SK-N-SH treated with all-trans-retinoic acid at 6 μM for 48 hours (cell line): Measurements from ENCODE around the gene OXSR1.

Experiments used
- ATAC-seq: fragments of 200-7000 bp; cut with Tn5 transposase; 3 replicates; pipeline ENCODE4 v1.9.1; 2020; ENCODE audit warnings: mild to moderate bottlenecking, moderate library complexity
- ARNTL ChIP-seq: fragments of 450-650 bp; formaldehyde crosslinking; IDR thresholded peaks from 2 replicates; pipeline ENCODE4 v1.5.0; 2020; ENCODE audit warnings: low read depth, mild to moderate bottlenecking, moderate library complexity, borderline replicate concordance
- BACH2 ChIP-seq: fragments of 250-450 bp; sonication (Bioruptor Pico); IDR thresholded peaks from 2 replicates; pipeline ENCODE4 v1.9.0; 2021; ENCODE audit warnings: mild to moderate bottlenecking, borderline replicate concordance
- CSDC2 ChIP-seq: fragments of 250-450 bp; sonication (Bioruptor Pico); IDR thresholded peaks from 2 replicates; pipeline ENCODE4 v1.5.0; 2020; ENCODE audit warnings: mild to moderate bottlenecking, moderate library complexity
- ESRRG ChIP-seq: fragments of 250-450 bp; sonication (Bioruptor Pico); IDR thresholded peaks from 2 replicates; pipeline ENCODE4 v1.6.1; 2021; ENCODE audit warnings: mild to moderate bottlenecking
- GLIS3 ChIP-seq: fragments of 250-450 bp; sonication (Bioruptor Pico); IDR thresholded peaks from 2 replicates; pipeline ENCODE4 v1.5.0; 2020; ENCODE audit warnings: mild to moderate bottlenecking, moderate library complexity
- ISL1 ChIP-seq: fragments of 250-450 bp; sonication (Bioruptor Pico); IDR thresholded peaks from 2 replicates; pipeline ENCODE4 v2.1.2; 2022; ENCODE audit warnings: mild to moderate bottlenecking, moderate library complexity
- OSR1 ChIP-seq: fragments of 250-450 bp; sonication (Bioruptor Pico); IDR thresholded peaks from 2 replicates; pipeline ENCODE4 v1.8.0; 2022; ENCODE audit warnings: moderate library complexity, mild to moderate bottlenecking, inconsistent platforms
- POU6F1 ChIP-seq: fragments of 250-450 bp; sonication (Bioruptor Pico); IDR thresholded peaks from 2 replicates; pipeline ENCODE4 v1.8.0; 2021; ENCODE audit warnings: low read depth, mild to moderate bottlenecking, moderate library complexity, borderline replicate concordance
- PPARA ChIP-seq: fragments of 250-450 bp; sonication (Bioruptor Pico); IDR thresholded peaks from 2 replicates; pipeline ENCODE4 v1.5.0; 2020; ENCODE audit warnings: mild to moderate bottlenecking, borderline replicate concordance
- SNAI2 ChIP-seq: fragments of 250-450 bp; sonication (Bioruptor Pico); IDR thresholded peaks from 2 replicates; pipeline ENCODE4 v1.5.0; 2020; ENCODE audit warnings: mild to moderate bottlenecking, moderate library complexity
- TCF4 ChIP-seq: fragments of 250-450 bp; sonication (Bioruptor Pico); IDR thresholded peaks from 2 replicates; pipeline ENCODE4 v1.8.0; 2021; ENCODE audit warnings: mild to moderate bottlenecking, moderate library complexity, borderline replicate concordance
- TOX ChIP-seq: fragments of 250-450 bp; sonication (Bioruptor Pico); IDR thresholded peaks from 2 replicates; pipeline ENCODE4 v1.8.0; 2021; ENCODE audit warnings: mild to moderate bottlenecking, moderate library complexity, borderline replicate concordance
- TSHZ2 ChIP-seq: fragments of 250-450 bp; sonication (Bioruptor Pico); IDR thresholded peaks from 2 replicates; pipeline ENCODE4 v1.5.0; 2020; ENCODE audit warnings: mild to moderate bottlenecking, moderate library complexity
- ZC3H10 ChIP-seq: fragments of 250-450 bp; sonication (Bioruptor Pico); IDR thresholded peaks from 2 replicates; pipeline ENCODE4 v1.5.1; 2021; ENCODE audit warnings: mild to moderate bottlenecking, moderate library complexity
- ZFP30 ChIP-seq: fragments of 450-650 bp; formaldehyde crosslinking; IDR thresholded peaks from 2 replicates; pipeline ENCODE4 v1.5.0; 2022; ENCODE audit warnings: mild to moderate bottlenecking, moderate library complexity
- ZNF565 ChIP-seq: fragments of 450-650 bp; formaldehyde crosslinking; conservative IDR thresholded peaks from 2 replicates; pipeline ENCODE4 v1.5.0; 2020; ENCODE audit warnings: low read depth, mild to moderate bottlenecking, moderate library complexity
- ZNF70 ChIP-seq: fragments of 450-650 bp; formaldehyde crosslinking; IDR thresholded peaks from 2 replicates; pipeline ENCODE4 v1.5.0; 2020; ENCODE audit warnings: mild to moderate bottlenecking, moderate library complexity
- ZNF8 ChIP-seq: fragments of 450-650 bp; formaldehyde crosslinking; IDR thresholded peaks from 2 replicates; pipeline ENCODE4 v1.5.0; 2020; ENCODE audit warnings: mild to moderate bottlenecking, moderate library complexity
- TF ChIP-seq, protein P1 (sequence below): fragments of 250-450 bp; sonication (Bioruptor Pico); IDR thresholded peaks from 2 replicates; pipeline ENCODE4 v1.8.0; 2020; ENCODE audit warnings: mild to moderate bottlenecking, moderate library complexity, borderline replicate concordance
- TF ChIP-seq, protein P2 (sequence below): fragments of 250-450 bp; sonication (Bioruptor Pico); IDR thresholded peaks from 2 replicates; pipeline ENCODE4 v1.5.1; 2020; ENCODE audit warnings: low read depth, mild to moderate bottlenecking, moderate library complexity

Gene OXSR1

DNA sequence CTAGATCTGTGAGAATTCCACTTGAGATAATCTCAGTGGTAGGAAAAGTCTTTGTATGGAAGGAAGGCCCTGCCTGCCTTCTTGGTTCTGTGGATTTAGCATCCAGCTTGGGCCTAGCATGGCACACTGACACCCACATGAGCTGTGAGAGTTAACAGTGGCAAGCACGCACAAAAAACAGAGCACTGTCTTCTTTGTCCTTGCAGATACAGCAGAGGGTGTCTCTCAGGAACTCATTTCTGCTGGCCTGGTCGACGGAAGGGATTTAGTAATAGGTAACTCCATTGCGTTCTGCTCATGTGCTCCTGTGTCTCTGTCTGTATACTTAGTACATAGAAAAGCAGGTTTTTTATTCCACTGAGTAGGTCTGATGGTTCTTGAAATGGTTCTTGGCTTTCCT, 85.9 kb downstream of the OXSR1 start:
- ATAC-seq = no peak
- no peak for TF ChIP-seq GLIS3
- TF ChIP-seq, protein P1, sequence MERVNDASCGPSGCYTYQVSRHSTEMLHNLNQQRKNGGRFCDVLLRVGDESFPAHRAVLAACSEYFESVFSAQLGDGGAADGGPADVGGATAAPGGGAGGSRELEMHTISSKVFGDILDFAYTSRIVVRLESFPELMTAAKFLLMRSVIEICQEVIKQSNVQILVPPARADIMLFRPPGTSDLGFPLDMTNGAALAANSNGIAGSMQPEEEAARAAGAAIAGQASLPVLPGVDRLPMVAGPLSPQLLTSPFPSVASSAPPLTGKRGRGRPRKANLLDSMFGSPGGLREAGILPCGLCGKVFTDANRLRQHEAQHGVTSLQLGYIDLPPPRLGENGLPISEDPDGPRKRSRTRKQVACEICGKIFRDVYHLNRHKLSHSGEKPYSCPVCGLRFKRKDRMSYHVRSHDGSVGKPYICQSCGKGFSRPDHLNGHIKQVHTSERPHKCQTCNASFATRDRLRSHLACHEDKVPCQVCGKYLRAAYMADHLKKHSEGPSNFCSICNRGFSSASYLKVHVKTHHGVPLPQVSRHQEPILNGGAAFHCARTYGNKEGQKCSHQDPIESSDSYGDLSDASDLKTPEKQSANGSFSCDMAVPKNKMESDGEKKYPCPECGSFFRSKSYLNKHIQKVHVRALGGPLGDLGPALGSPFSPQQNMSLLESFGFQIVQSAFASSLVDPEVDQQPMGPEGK = no peak
- no peak for TF ChIP-seq ZNF565 (CRISPR knock-in tag)
- no peak for TF ChIP-seq TSHZ2 (CRISPR knock-in tag)
- TF ChIP-seq ZNF70 (CRISPR knock-in tag) = no peak
- no peak for TF ChIP-seq OSR1 (CRISPR knock-in tag)
- TF ChIP-seq, protein P2, sequence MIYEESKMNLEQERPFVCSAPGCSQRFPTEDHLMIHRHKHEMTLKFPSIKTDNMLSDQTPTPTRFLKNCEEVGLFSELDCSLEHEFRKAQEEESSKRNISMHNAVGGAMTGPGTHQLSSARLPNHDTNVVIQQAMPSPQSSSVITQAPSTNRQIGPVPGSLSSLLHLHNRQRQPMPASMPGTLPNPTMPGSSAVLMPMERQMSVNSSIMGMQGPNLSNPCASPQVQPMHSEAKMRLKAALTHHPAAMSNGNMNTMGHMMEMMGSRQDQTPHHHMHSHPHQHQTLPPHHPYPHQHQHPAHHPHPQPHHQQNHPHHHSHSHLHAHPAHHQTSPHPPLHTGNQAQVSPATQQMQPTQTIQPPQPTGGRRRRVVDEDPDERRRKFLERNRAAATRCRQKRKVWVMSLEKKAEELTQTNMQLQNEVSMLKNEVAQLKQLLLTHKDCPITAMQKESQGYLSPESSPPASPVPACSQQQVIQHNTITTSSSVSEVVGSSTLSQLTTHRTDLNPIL (CRISPR knock-in tag) = no peak
- no peak for TF ChIP-seq ISL1
- no peak for TF ChIP-seq ARNTL (CRISPR knock-in tag)
- no peak for TF ChIP-seq ESRRG (CRISPR knock-in tag)
- TF ChIP-seq, all 23 proteins: peak for 0

GRCh38 chr3:38253704-38254103, 88.4 kb downstream of the OXSR1 start:
- no peak for ATAC-seq
- TF ChIP-seq ISL1 = no peak
- no peak for TF ChIP-seq PPARA (CRISPR knock-in tag)
- no peak for TF ChIP-seq POU6F1 (CRISPR knock-in tag)
- no peak for TF ChIP-seq TOX (CRISPR knock-in tag)
- TF ChIP-seq TSHZ2 (CRISPR knock-in tag) = no peak
- no peak for TF ChIP-seq ZFP30 (CRISPR knock-in tag)

DNA sequence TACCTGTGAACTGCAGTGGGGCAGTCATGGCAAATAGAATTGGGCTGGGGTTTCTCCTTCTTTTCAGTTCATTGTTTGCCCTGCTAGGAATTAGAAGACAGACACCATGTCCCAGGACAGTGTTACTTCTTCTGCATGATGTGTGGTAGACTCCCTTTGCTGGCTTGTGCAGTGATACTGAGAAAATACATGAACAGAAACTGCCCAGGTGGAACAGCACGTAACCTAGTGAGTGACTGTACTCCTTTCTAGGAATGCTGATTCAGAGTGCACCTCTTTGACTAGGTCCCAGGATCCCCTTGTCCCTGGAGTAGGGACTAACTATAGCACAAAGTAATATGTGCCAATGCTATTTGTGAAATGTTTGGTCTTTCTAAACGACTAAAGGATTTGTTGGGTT, 89.5 kb downstream of the OXSR1 start:
- TF ChIP-seq ZNF8 (no peak), TSHZ2 (CRISPR knock-in tag) (no peak), SNAI2 (no peak), ARNTL (CRISPR knock-in tag) (no peak), POU6F1 (CRISPR knock-in tag) (no peak), ZNF565 (CRISPR knock-in tag) (no peak), TCF4 (no peak), CSDC2 (CRISPR knock-in tag) (no peak), BACH2 (no peak), OSR1 (CRISPR knock-in tag) (no peak), ISL1 (no peak), ZC3H10 (no peak), ZFP30 (CRISPR knock-in tag) (no peak)
- TF ChIP-seq, protein P1 = no peak
- no peak for ATAC-seq
